Activated gamma-delta T cell treated with Interleukin-2 at 50 U/mL for 16 hours (primary cell): Measurements from ENCODE around the gene ARID1B.
A peak's percentile ranks its signal among the peaks of the same experiment; 100 is the strongest.

Experiments
- DNase-seq: peaks from one replicate; pipeline ENCODE4 v3.0.0-alpha.2; 2020

Gene ARID1B

DNA sequence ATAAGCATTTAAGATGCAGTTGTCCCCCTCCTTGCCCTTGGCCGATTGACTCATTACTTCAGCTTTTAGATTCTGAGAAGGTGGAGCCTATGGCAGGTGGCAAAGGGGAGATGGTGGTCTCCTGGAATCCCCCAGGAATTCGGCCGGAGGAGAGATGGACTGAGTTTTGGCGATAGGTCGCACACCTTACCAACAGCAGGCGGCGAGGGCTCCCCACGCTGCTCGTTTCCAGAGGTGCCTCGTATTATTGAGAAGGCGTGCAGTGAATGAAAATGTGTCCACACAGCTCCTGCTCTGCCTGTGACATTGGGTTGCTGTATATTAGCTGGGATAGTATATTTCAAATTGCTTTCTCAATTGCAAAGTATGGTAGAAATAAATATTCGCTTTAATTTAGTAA, 224.5 kb downstream of the ARID1B start:
- DNase-seq: no peak

- no peak for DNase-seq
Measured at GRCh38 chr6:157002774-157003173, 225.6 kb downstream of the ARID1B start.

DNA sequence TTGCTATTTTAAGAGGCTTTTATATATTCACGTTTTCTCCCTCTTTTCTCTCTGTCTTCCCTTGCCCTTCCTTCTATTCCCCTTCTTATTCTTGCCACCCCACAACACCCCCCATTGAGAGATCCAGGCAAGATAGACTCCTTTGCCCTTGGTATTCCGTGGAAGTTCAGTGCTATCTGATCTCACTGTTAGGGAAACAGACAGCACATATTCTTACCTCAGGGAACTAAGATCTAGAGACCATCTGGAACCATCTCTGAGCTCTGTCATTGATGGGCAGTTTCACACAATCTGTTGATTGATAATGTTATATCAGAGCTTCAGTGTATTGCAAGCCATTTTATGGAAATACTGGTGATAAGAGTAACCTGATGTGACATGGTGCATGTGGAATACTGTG, 228.8 kb downstream of the ARID1B start:
- no peak for DNase-seq

DNA sequence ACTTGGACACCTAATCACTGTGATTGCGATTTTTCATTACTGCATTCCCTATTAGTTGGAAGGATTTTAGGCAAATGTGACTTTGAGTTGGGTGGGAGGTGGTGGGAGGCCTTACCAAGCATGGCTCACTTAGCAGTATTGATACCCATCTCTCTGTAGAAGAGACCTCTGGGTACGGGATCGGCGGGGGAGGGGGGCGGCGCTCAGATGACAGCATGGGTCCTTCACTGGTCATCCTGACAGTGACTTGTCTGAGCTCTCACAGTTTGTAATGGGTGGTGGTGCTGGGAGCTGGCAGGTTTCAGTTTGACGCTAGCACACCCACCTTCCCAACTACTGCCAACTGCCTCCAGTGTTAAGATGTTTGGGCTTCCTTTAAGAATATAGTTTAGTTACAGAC, 231.4 kb downstream of the ARID1B start:
- no peak for DNase-seq

GRCh38 chr6:157012355-157012754, 235.2 kb downstream of the ARID1B start:
- no peak for DNase-seq

DNA sequence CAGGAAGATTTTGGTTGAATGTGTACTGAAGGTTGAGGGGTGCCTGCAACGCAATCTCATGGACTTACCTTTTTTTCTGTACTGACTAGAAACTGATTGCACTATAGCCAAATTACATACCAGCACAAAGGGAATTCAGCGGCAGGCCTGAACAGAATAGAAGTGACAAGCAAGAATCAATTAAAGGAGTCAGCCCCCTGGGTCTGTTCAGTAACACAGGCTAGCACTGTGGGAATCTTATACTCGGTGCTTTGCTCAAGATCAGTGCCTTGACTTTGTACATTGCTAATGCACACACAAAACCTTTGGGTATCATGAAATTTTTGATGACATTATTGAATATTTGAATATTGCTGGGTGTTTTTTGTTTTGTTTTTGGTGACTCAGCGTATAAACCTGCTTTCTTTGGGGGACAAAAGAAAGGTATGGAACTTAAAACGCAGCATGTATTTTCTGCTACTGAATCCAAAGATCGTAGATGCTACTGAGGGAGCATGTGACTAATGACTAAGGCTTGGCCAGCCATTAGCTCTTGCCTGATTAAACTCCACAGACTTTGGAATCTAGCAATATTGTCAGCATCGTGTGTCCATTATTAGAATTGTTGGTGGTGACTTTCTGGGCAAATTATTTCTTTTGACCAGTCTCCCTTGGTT, 236.6 kb downstream of the ARID1B start:
- DNase-seq: no peak

GRCh38 chr6:157014871-157015270, 237.7 kb downstream of the ARID1B start:
- DNase-seq: no peak

GRCh38 chr6:157017022-157017421, 239.8 kb downstream of the ARID1B start:
- no peak for DNase-seq

DNA sequence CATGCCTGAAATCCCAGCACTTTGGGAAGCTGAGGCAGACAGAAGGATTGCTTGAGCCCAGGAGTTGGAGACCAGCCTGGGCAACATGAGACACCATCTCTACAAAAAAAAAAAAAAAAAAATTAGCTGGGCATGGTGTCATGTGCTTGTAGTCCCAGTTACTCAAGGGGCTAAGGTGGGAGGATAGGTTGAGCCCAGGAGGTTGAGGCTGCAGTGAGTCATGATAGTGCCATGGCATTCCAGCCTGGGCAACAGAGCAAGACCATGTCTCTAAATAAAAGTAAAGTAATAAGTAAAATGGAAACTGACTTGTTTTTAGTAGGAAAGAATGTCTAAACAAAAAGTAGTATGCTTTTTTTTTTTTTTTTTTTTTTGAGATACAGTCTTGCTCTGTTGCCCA, 240.7 kb downstream of the ARID1B start:
- no peak for DNase-seq

DNA sequence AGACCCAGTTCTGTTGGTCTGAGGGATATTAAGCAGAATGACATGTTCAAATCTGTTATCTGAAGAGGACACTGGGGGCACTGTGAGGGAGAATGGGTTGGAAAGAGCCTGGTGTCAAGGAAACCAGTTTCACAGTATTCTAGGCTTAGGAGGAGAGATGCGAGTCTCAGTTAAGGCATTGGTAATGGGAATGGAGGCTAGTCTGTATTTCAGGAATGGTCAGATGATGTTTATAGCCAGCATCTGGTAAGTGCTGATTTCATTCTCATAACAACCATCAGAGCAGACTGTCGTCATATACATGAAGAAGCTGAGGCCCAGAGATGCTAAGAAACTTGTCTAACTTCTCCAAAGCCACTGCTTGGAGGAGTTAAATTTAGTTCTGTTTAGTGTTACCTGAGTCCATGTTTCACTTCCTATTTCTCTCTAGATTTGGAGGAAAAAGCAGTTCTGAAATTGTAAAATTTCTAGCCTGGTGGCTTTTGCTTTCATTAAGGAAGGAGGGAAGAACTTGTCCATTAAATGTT, 242.0 kb downstream of the ARID1B start:
- no peak for DNase-seq

DNA sequence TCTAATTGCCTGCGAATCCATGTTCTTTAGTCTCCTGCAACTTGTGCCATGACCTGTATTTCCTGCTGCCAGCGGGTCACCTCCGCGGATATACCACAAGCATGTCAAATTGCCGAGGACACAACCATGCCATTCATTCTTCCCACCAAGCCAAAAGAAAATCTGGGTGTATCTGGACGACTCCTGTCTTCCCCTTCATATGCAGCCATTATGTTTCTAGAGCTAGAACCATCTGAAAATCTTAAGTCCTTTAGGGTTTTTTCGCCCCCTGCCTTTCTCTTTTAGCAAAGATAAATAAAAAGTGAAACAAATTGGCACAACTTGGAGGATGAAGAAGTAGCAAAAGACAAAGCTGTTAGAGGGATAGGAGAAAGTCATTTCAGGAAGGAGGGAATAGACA, 242.6 kb downstream of the ARID1B start:
- no peak for DNase-seq

DNA sequence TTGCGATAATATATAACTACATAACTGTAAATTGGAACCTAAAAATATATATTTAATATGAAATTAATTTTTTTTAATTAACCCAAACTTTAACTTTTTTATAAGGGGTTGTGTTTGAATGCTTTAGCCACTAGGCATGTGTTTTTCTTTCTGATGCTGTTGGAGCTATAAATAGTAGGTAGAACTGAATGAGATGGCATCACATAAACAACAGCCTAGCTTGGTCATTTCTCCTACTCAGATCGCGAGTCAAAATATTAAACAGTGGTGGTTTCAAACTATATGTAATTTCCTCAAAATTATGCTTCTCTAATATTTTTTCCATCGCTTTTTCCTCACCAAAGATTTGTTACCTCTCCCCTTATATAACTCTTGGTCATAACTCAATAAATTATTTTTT, 243.2 kb downstream of the ARID1B start:
- no peak for DNase-seq

DNA sequence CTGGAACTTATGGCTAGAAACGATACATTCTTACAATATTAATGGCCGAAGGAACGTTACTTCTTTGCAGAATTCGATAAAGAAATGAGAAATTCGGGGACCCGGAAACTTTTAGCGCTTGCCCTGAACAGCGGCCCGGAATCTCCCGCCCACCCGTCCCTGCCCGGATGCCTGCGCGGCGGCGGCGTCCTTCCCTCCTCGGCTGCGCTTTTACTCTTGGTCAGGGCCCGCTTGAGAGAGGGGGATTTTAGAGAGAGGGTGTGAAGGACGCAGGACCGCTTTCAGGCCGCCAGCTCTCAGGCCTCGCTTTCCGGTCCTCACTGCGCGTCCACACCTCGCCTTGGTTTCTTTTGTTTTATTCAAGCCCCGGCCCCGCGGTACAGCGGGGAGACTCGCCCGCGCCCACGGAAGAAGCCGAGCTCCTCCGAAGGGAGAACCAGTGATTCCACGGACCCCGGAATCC, 243.7 kb downstream of the ARID1B start:
- peak; percentile 50 for DNase-seq

- DNase-seq: peak; percentile 88
Measured at GRCh38 chr6:157021344-157021992, 244.3 kb downstream of the ARID1B start.

- DNase-seq: peak; percentile 79
Measured at GRCh38 chr6:157021993-157022740, 245.0 kb downstream of the ARID1B start.

- no peak for DNase-seq
Measured at GRCh38 chr6:157023958-157024357, 246.8 kb downstream of the ARID1B start.

- DNase-seq: no peak
Measured at GRCh38 chr6:157024745-157025144, 247.6 kb downstream of the ARID1B start.

DNA sequence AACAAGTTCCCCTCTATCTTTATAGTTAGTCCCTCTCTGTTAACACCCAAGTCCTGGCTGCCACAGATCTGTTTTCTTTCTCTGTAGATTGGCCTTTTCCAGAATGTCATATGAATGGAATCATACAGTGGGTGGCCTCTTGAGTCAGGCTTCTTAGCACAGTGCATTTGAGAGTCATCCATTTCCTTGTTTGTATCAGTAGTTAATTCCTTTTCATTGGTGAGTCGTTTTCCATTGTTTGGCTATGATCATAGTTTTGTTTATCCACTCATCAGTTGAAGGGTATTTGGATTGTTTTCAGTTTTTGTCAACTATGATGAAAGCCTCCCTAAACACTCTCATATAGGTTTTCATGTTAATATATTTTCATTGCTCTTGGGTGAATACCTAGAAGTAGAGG, 248.3 kb downstream of the ARID1B start:
- no peak for DNase-seq

DNA sequence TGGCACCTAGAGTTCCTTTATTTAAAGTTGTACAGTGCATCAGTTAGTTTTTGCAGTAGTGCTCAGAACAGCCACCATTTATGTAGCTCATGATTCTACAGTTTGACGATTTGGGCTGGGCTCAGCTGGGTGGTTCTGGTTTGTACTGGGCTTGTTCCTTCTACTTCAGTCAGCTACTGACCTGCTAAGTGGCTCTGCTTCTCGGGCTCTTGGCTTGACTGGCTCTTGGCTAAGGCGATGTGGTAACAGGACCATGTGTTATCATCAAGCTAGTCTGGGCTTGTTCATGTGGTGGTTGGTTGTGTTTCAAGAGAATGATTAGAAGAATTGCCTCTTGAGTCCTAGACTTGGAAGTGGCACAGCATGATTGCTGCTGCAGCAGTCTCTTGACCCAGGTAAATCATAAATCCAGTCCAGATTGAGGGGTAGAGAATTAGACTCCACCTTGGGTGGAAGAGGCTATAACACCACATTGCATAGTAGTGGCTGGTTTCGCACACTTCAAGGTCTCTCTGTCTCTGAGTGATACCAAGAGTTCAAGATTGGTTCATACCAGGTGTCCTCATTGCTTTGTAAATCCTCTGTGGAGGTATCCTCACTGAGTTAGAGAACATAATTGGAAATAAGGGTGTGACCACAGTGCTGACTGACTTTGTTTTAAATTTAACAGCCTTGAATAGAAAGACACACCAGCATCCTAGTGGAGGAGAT, 253.0 kb downstream of the ARID1B start:
- no peak for DNase-seq

DNA sequence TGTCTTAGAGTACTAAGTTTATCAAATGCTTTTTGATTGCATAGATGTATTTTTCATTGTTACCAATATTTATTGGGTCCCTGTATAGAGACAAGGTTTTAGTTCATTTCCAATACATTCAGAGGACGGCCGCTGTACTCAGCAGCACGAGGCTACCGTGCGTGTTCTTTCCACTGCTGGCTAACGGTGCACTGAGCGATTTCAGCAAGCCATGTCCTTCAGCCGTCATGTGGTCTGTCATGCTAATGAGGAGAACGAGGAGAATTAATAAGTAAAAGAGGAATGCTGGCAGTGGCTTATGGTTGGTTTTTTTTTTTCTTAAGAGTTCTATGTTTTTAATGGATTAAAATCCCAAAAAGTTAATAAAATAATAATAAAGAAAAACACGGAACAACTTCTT, 253.6 kb downstream of the ARID1B start:
- no peak for DNase-seq

- DNase-seq: no peak
Measured at GRCh38 chr6:157032923-157033322, 255.7 kb downstream of the ARID1B start.

DNA sequence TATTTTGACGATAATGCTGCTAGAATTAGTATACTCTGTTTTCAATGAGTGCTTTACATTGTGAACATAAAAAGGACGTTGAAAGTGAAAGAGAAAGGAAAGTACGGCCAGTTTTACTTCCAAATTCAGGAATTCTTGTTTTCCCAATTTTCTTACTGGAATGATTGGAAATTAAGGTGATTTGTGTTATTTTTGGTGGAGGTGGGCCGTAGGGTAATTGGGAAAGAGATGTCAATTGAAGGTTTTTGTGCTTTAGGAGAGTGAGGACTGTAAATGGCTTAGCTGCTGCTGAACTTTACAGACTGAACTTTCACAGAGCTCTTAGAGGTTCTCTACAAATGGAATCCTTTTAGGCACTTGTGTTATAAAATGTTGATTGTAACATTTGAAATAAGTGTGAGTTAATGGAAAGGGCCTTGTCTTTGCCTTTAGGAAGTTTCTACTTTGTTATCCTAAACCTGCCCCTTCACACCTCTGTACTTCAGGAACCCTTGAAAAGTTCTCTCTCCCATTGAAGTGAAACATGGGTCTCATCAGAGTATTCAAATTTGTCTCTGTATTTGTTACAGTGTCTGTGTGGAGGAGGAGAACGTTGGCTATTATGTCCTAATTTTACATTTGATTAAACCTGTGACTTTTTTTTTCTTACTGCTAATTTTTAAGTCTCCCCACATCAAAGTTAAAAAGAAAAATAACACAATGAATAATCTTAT, 256.4 kb downstream of the ARID1B start:
- no peak for DNase-seq
